Left renal cortex interstitium (tissue), 4 donors: ENCODE data around the gene SNX12. TPM values are rescaled to one million over a fixed set of nuclear protein-coding genes. Genes with fewer than 3 reads are reported as not detected.
"Not testable (repeated sequence)": the region's sequence is repeated elsewhere in the genome, so short reads cannot be mapped to it uniquely, and the experiment has no call there.

ENCODE experiments used
- DNase-seq, 4 donors: peaks; one replicate each; pipeline ENCODE4 v3.0.0-alpha.2; 2013; ENCODE audit warnings: low read depth in 4 of 4, low spot score in 2 of 4, missing footprints in 1 of 4
- polyA plus RNA-seq, 4 donors: library from polyadenylated mRNA; unstranded; fragments of 120-200 nt; gene quantifications; one replicate each; pipeline ENCODE4 v1.2.1, GENCODE V29; 2013; ENCODE audit not compliant: insufficient read length in 4 of 4

SNX12 gene
- polyA plus RNA-seq, 4 donors, result 48.0 to 62.0 (median 55.3) TPM

GRCh38 chrX:71095033-71095432 lies 26.9 kb upstream of the SNX12 start:
- DNase-seq, result no peak

DNA sequence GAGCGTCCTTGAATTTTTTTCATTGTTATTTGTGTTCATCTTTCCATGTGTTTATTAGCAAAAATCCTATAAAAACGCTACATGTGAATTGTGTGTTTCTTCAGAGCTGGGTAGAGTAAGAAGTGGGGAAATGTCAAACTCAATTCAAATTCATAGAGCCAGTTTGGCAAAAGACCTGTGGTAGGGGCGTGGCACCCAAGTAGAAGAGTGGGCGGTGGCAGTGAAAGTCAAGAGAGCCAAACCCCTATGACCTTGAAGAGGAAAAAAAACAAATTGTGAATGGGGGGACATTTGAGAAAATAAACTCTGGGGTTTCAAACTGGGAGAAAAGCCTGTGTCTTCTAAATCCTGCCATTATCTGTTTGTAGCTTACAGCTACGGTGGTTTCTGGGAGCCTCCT lies 23.1 kb upstream of the SNX12 start:
- no peak for DNase-seq

- DNase-seq, result no peak
These were observed 17.8 kb upstream of the SNX12 start for GRCh38 chrX:71085900-71086299.

GRCh38 chrX:71082822-71083221 lies 14.7 kb upstream of the SNX12 start:
- DNase-seq, result no peak

GRCh38 chrX:71082124-71082647 lies 14.1 kb upstream of the SNX12 start:
- DNase-seq, result no peak

DNA sequence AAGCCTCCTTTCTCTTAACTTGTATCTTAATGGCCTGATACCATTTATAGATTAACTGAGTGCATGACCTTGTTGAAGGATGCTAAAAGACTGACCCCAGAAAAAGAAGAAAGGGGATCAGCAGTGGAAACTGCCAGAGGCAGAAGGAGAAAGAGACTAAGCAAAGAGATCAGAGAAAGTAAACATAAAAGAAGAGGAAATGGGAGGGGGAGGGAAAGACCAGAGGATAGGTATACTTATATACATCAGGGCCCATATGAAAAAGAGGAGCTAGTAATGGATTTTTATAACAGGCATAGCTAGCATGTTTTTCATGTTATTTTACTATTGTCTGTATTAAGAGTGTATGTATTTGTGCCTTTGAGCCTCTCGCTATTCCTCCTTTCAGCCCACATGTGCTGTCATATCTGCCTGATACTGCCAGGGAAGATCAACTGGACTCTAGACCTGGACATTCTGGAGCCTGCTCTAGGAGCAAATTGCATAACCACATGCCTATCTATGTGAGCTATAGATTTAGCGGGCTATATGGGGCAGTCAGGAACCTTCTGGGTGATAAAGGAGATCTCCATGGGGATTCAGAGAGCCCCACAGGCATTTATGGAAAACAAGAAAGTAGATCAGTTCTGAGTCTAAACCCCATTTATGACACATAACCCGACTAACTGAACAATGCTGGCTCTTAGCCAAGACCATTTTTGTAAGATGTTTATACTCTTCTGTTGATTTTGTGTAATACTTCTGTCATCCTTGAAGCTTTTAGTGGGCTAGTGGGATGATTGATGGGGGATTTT lies 13.4 kb upstream of the SNX12 start:
- DNase-seq, result no peak

DNA sequence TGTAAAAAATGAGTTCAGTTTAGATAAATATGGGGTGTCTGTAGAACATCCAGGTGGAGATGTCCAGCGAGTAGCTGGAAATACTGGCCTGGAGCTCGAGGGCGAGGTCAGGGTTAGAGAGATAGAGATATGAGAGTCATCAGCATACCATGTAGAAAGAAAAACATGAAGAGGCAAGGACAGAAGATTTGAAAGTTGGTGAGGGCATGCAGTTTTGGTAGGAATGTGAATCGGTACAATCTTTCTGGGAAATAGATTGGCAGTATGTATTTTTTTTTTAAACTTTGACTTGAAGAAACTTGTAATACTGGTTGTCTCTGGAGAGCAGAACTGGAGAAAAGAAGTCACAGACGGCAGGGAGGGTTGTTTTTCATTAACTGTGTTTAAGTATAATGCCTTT lies 2.4 kb upstream of the SNX12 start:
- no peak for DNase-seq

DNA sequence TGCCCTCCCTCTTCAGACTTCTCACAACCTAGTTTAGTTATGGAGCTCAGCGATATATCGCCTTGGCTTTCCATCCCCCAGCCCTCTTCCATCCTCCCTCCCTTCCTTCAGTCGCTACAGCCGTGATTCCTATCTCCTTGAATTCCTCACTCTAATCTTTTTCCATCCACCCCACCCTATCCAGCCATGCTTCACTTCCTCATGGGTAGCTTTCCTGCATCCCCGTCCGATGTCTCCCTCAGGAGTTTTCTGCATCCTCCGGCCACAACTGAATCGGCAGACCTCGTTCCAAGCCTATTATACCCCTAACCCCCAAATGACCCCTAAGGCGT lies 456 bp downstream of the SNX12 start:
- DNase-seq, result peak in 1 of 4 donors; percentile 10

DNA sequence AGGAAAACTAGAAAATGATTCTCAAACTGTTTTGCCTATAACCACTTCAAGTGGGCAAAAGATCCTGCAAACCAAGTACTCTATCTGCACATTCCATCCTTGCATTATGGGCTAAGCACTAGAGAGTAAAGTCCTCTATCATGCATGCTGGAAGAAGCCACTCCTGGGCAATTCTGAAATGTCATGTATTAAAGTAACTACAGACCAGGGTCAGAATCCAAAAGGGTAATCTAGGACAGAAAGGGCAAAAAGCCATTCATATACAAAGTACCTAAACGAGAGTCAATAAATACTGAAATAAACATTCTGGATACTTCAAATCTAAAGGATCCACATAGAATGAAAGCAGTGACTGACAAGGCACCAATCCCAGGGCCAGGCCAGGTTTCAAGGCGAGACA lies 1.0 kb downstream of the SNX12 start:
- DNase-seq, result no peak

GRCh38 chrX:71060127-71060526 lies 8.0 kb downstream of the SNX12 start:
- DNase-seq, result no peak

DNA sequence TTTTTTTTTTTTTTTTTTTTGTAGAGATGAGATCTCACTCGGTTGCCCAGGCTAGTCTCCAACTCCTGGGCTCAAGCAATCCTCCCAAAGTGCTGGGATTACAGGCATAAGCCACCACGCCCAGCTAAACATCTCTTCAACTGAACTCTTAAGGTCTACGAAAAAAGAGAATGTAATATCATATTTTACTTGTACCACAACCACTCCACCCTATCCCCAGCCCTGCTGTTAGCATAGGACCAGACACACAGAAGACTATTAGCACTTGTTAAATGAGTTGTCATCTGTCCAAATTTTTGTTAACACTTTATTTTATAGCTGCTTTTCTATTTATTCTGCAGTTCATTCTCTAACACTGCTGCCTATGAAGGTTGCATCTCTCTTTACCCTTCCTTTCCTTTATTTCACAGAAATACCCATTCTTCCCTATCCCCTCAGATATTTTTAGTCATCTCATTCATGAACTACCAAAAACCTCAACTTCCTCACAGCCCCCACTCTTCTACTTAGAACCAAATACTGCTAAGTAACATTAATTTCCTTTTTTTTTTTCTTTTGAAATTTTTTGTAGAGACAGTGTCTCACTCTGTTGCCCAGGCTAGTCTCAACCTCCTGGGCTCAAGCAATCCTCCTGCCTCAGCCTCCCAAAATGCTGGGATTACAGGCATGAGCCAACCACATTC lies 10.1 kb downstream of the SNX12 start:
- no peak for DNase-seq

GRCh38 chrX:71056867-71057266 lies 11.3 kb downstream of the SNX12 start:
- DNase-seq, result no peak

- DNase-seq, result peak in 1 of 4 donors; percentile 23
These were observed 14.9 kb downstream of the SNX12 start for GRCh38 chrX:71053217-71053621.

DNA sequence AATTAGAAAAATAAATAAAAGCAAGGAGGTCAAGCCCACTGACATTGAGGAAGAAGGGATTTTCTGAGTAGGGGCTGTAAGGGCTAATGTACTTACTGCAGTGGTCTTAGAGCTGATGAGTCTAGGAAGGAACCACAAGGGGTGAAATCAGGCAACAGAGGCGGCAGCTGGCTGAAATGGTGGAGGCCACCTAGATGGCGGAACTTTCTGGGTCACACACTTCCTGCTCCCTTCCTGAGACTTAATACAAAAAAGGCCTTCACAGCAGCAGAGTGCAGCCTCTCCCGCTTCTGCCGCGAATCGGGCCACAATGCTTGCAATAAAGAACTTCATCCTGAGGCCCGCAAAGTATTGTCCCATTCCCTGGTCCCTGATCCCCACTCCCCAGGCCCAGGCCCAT lies 15.4 kb downstream of the SNX12 start:
- no peak for DNase-seq

- DNase-seq, result not testable (repeated sequence)
These were observed 20.2 kb downstream of the SNX12 start for GRCh38 chrX:71047891-71048290.

DNA sequence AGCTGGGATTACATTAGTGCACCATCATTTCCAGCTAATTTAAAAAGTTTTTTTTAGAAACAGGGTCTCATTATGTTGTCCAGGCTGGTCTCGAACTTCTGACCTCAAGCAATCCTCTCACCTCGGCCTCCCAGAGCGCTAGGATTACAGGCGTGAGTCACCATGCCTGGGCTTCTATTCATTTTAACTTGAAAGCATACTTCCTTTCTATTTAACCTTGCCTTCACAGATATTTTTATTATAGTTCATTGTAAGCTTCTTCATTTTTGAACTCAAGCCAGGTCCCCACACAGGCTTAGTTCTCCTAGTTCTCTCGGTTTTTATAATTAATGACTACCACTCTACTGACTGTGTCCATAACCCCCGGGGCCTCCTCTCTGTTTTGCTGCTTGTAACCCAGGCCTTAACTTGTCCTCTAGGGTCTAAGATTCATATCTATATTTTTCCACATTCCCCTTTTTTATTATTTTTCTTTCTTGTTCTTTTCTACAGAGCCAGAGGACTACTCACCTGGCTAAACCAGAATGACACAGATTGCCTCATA lies 50.7 kb downstream of the SNX12 start:
- no peak for DNase-seq

Other genes with a start within 250 kb of the SNX12 start
- under 1 TPM; 0.08 to 0.14 (median 0.09) TPM for gene TEX11, start 159.6 kb downstream of the SNX12 start, polyA plus RNA-seq
- gene SLC7A3, start 137.2 kb downstream of the SNX12 start, polyA plus RNA-seq, result 1 to 10 TPM; 2.3 to 2.7 (median 2.5) TPM
- gene FOXO4, start 27.5 kb upstream of the SNX12 start, polyA plus RNA-seq, result 10 to 100 TPM; 25.5 to 29.1 (median 25.9) TPM
- under 1 TPM in 2 of 4 donors, not detected in 2; 0.54 to 0.60 TPM for gene CXorf65, start 38.4 kb upstream of the SNX12 start, polyA plus RNA-seq
- gene IL2RG, start 43.2 kb upstream of the SNX12 start, polyA plus RNA-seq, result 1 to 10 TPM in 3 of 4 donors, under 1 TPM in 1; 0.88 to 1.7 (median 1.3) TPM
- 10 to 100 TPM; 29.2 to 69.2 (median 44.1) TPM for gene MED12, start 50.3 kb upstream of the SNX12 start, polyA plus RNA-seq
- gene NLGN3, start 76.5 kb upstream of the SNX12 start, polyA plus RNA-seq, result 1 to 10 TPM; 4.9 to 6.0 (median 5.4) TPM
- gene GJB1, start 154.9 kb upstream of the SNX12 start, polyA plus RNA-seq, result 10 to 100 TPM; 39.5 to 48.2 (median 45.5) TPM
- gene ZMYM3, start 185.8 kb upstream of the SNX12 start, polyA plus RNA-seq, result 10 to 100 TPM; 50.1 to 74.4 (median 58.1) TPM
- 100 to 1,000 TPM; 571 to 672 (median 620) TPM for gene NONO, start 215.3 kb upstream of the SNX12 start, polyA plus RNA-seq
- 1 to 10 TPM in 2 of 4 donors, under 1 TPM in 2; 0.62 to 2.9 (median 1.9) TPM for gene ITGB1BP2, start 233.4 kb upstream of the SNX12 start, polyA plus RNA-seq